Endothelial cell of umbilical vein (primary cell): ENCODE results near the gene VRTN. TPM values are rescaled to one million over a fixed set of nuclear protein-coding genes. Genes with fewer than 3 reads are reported as not detected.
"Not testable (repeated sequence)": the region's sequence is repeated elsewhere in the genome, so short reads cannot be mapped to it uniquely, and the experiment has no call there.

Experiments used
- BruUV-seq: library from RNA; stranded (reverse); fragments of 400-500 nt; replicated peaks from 2 replicates; lab custom pipeline; 2021; lab: Mats Ljungman, UMichigan
- CTCF ChIA-PET: fragments of 300-600, 350-600 bp; sonication (Branson Sonifier 250); formaldehyde crosslinking; loops from one replicate; lab custom pipeline; 2021; ENCODE audit warnings: antibody characterized with exemption, inconsistent platforms; lab: Charles Lee
- POLR2A ChIA-PET: fragments of 300-600, 350-600 bp; sonication (Branson Sonifier 250); formaldehyde crosslinking; loops from one replicate; lab custom pipeline; 2021; ENCODE audit warnings: antibody characterized with exemption, inconsistent platforms; lab: Charles Lee
- DNase-seq: peaks from one replicate; pipeline ENCODE4 v3.0.0-alpha.2; 2011; ENCODE audit warnings: low read depth, low spot score
- FAIRE-seq: peaks from 2 replicates; lab custom pipeline; 2011; peaks lifted over from hg19 to GRCh38; lab: Jason Lieb, UNC
- H2AFZ ChIP-seq: 2 replicates; pipeline ENCODE4 v1.6.0; 2012; ENCODE audit warnings: low read depth, low read length, control low read depth, inconsistent platforms
- H3K27ac ChIP-seq: 2 replicates; pipeline ENCODE4 v1.5.1; 2011; ENCODE audit warnings: low read depth, mild to moderate bottlenecking, control low read depth, low read length, moderate library complexity; ENCODE audit not compliant: insufficient read depth
- H3K27me3 ChIP-seq, 2 experiments: 2 replicates each; pipeline versions ENCODE4 v1.6.0 to v1.6.1; 2011; ENCODE audit warnings: low read length in 2 of 2, mixed read lengths in 1 of 2; ENCODE audit not compliant: control insufficient read depth in 2 of 2, insufficient read depth in 2 of 2
- H3K36me3 ChIP-seq, 2 experiments: 2 replicates in 1 of 2; 3 replicates in 1 of 2; pipeline ENCODE4 v1.5.1; 2011; ENCODE audit warnings: low read length in 2 of 2, mild to moderate bottlenecking in 1 of 2, moderate library complexity in 1 of 2; ENCODE audit not compliant: control insufficient read depth in 2 of 2, insufficient read depth in 2 of 2; ENCODE audit errors: extremely low read depth in 1 of 2
- H3K4me1 ChIP-seq: 3 replicates; pipeline ENCODE4 v1.5.1; 2011; ENCODE audit warnings: mild to moderate bottlenecking, low read length; ENCODE audit not compliant: control insufficient read depth, insufficient read depth; ENCODE audit errors: extremely low read depth
- H3K4me2 ChIP-seq: 2 replicates; pipeline ENCODE4 v1.6.1; 2011; ENCODE audit warnings: low read length, control low read depth, mixed read lengths; ENCODE audit not compliant: insufficient read depth
- H3K4me3 ChIP-seq, 3 experiments: fragments of 200-600 bp in 1 of 3; sonication (generic), shearing (Covaris generic) in 1 of 3; replicated peaks in 1 of 3; 2 replicates each; pipeline ENCODE4 v1.5.1; 2011 to 2016; ENCODE audit warnings: control low read depth in 3 of 3, low read length in 3 of 3, mild to moderate bottlenecking in 2 of 3, inconsistent platforms in 1 of 3, low read depth in 1 of 3, moderate library complexity in 1 of 3; ENCODE audit not compliant: insufficient read depth in 1 of 3
- H3K79me2 ChIP-seq: 2 replicates; pipeline ENCODE4 v1.6.0; 2012; ENCODE audit warnings: low read length, inconsistent platforms; ENCODE audit not compliant: control insufficient read depth, insufficient read depth
- H3K9ac ChIP-seq: replicated peaks from 2 replicates; pipeline ENCODE3; 2011; ENCODE audit warnings: low read length, control low read depth; ENCODE audit not compliant: insufficient read depth; ENCODE audit errors: extremely low read depth
- H3K9me1 ChIP-seq: replicated peaks from 3 replicates; pipeline ENCODE4 v1.6.0; 2011; ENCODE audit warnings: mild to moderate bottlenecking, low read length; ENCODE audit not compliant: control insufficient read depth, insufficient read depth; ENCODE audit errors: extremely low read depth
- H3K9me3 ChIP-seq: replicated peaks from 2 replicates; pipeline ENCODE4 v1.5.1; 2012; ENCODE audit warnings: low read length, inconsistent platforms; ENCODE audit not compliant: control insufficient read depth, insufficient read depth
- H4K20me1 ChIP-seq: replicated peaks from 2 replicates; pipeline ENCODE3; 2011; ENCODE audit warnings: mild to moderate bottlenecking, low read length; ENCODE audit not compliant: control insufficient read depth, insufficient read depth; ENCODE audit errors: extremely low read depth
- CTCF ChIP-seq, 2 donors: IDR thresholded peaks; 1 replicate in 1 of 2; 2 replicates in 1 of 2; pipeline ENCODE4 v1.5.1; 2011; ENCODE audit warnings: low read length in 2 of 2, mild to moderate bottlenecking in 2 of 2, moderate library complexity in 2 of 2, control low read depth in 1 of 2, inconsistent platforms in 1 of 2, low read depth in 1 of 2; ENCODE audit not compliant: insufficient read depth in 1 of 2; ENCODE audit errors: extremely low read depth in 1 of 2
- EZH2 ChIP-seq: IDR thresholded peaks from 2 replicates; pipeline ENCODE4 v1.6.1; 2012; ENCODE audit warnings: borderline replicate concordance, low read depth, mild to moderate bottlenecking, moderate library complexity, low read length, inconsistent platforms; ENCODE audit not compliant: severe bottlenecking
- FOS ChIP-seq: IDR thresholded peaks from 2 replicates; pipeline ENCODE4 v1.6.1; 2011; ENCODE audit warnings: mild to moderate bottlenecking, low read length, moderate library complexity, borderline replicate concordance; ENCODE audit not compliant: insufficient read depth
- GATA2 ChIP-seq: IDR thresholded peaks from 2 replicates; pipeline ENCODE4 v1.7.0; 2011; ENCODE audit warnings: low read depth, mild to moderate bottlenecking, moderate library complexity, mixed read lengths, low read length; ENCODE audit not compliant: insufficient read length, insufficient read depth
- JUN ChIP-seq: IDR thresholded peaks from 2 replicates; pipeline ENCODE4 v1.6.1; 2011; ENCODE audit warnings: borderline replicate concordance, low read depth; ENCODE audit not compliant: insufficient read length, insufficient read depth
- MYC ChIP-seq: IDR thresholded peaks from one replicate; pipeline ENCODE4 v1.6.1; 2011; ENCODE audit warnings: mild to moderate bottlenecking, low read depth, low read length
- POLR2A ChIP-seq: IDR thresholded peaks from 2 replicates; pipeline ENCODE4 v1.6.1; 2012; ENCODE audit warnings: low read depth, mild to moderate bottlenecking, control low read depth, low read length
- POLR2AphosphoS5 ChIP-seq: IDR thresholded peaks from 2 replicates; pipeline ENCODE4 v1.6.1; 2012; ENCODE audit warnings: low read depth, mild to moderate bottlenecking, control low read depth, low read length, moderate library complexity; ENCODE audit not compliant: insufficient read depth
- dilution Hi-C: fragments of 300-500 bp; cut with MboI; formaldehyde crosslinking; loops from one replicate; pipeline ENCODE4 v1.15.0; 2019; ENCODE audit warnings: low sequenced_read_pairs; ENCODE audit not compliant: extremely low pct_ligation_motif_present
- intact Hi-C: fragments of 100-400 bp; cut with micrococcal nuclease; formaldehyde crosslinking; loops from one replicate; pipeline ENCODE4 v1.10.0; 2022
- polyA plus RNA-seq, 4 experiments: library from polyadenylated mRNA; depleted of rRNA in 3 of 4; stranded (reverse) in 3 of 4; unstranded in 1 of 4; fragments of >200 nt; gene quantifications; 2 replicates each; pipeline versions ENCODE4 v1.2.1 to v1.2.3, GENCODE V29; 2011 to 2012; ENCODE audit warnings: missing spikeins in 1 of 4
- total RNA-seq: library from RNA; stranded (reverse); gene quantifications from 2 replicates; pipeline ENCODE4 v1.2.3, GENCODE V29; 2021
- TF ChIP-seq, protein P1 (sequence below): IDR thresholded peaks from 2 replicates; pipeline ENCODE4 v1.6.1; 2011; ENCODE audit not compliant: insufficient read depth, insufficient read length

VRTN gene
- total and polyA plus RNA-seq, 2 donors (not counting 3 experiments of a cell fraction or from before 2014, with no cell fraction given): 0.03 TPM; not detected in 1

DNA sequence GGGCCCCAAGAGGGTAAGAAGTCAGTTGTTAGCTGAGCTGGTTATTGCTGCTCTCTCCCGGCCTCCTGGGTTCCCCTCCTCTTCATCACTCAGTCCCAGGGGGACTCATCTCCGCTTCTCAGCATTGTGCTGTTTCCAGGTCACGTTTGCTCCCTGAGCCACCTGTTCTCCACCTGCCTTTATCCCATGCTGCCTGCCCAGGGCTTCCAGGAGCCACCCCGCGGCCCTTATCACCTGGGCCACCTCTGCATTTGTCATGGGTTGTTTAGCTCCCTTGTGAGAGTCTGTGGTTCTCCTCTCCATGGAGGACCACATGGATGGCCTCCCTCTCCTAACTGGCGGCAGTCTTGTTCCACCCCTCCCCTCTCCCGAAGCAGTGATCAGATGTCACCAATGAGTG is 41.7 kb downstream of the VRTN start:
- DNase-seq: no peak
- POLR2A ChIA-PET: interaction anchor here (0.7 kb wide), 1 partner anchor 1075 kb away, joined by 3 read pairs; no protein-coding TSS in a partner anchor
- CTCF ChIA-PET: no interaction called here

DNA sequence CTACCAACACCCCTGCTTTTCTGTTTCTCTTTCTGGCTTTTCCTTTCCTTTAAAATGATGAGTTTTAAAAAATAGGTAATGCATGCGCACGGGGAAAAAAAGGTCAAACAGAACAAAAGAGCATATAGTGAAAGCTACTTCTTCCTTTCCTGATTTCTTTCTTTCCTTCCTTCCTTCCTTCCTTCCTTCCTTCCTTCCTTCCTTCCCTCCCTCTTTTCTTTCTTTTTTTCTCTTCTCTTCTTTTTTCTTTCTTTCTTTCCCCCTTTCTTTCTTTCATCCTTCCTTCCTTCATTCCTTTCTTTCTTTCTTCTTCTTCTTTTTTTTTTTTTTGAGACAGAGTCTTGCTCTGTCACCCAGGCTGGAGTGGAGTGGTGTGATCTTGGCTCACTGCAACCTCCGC is 42.2 kb downstream of the VRTN start:
- intact Hi-C loops, H3K4me3 ChIP-seq, DNase-seq, H3K9me1 ChIP-seq, H3K4me1 ChIP-seq, H3K9me3 ChIP-seq, H3K36me3 ChIP-seq, H3K79me2 ChIP-seq, CTCF ChIA-PET, dilution Hi-C loops, H3K9ac ChIP-seq, H3K27ac ChIP-seq, H2AFZ ChIP-seq, BruUV-seq, FAIRE-seq, H4K20me1 ChIP-seq, H3K4me2 ChIP-seq: not testable (repeated sequence)
- POLR2A ChIA-PET: interaction anchor here (0.7 kb wide), 1 partner anchor 1074 kb away, joined by 3 read pairs; no protein-coding TSS in a partner anchor
- peaks cover 5 to 13% of the 10 kb centered on the region in 2 experiments for H3K27me3 ChIP-seq

More for the DNA sequence above, 41.7 kb downstream of the VRTN start:
- no peak overlapping the region for H3K9ac ChIP-seq
- no peaks in the 10 kb centered on the region for H3K4me1 ChIP-seq
- no peak for TF ChIP-seq MYC
- TF ChIP-seq, protein P1, sequence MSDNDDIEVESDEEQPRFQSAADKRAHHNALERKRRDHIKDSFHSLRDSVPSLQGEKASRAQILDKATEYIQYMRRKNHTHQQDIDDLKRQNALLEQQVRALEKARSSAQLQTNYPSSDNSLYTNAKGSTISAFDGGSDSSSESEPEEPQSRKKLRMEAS: no peak
- TF ChIP-seq POLR2AphosphoS5: no peak
- TF ChIP-seq JUN: no peak
- TF ChIP-seq EZH2: no peak
- no peak for TF ChIP-seq CTCF (IDR thresholded peaks at IDR 0.05; ENCODE audit: extremely low read depth in 1 of 2, insufficient read depth in 1 of 2, low read depth in 1 of 2, low read length in 2 of 2)
- TF ChIP-seq POLR2A: no peak
- no peak for TF ChIP-seq FOS
- TF ChIP-seq GATA2: no peak
- H3K9me3 ChIP-seq: no peaks in the 10 kb centered on the region
- no peak for FAIRE-seq
- no peaks in the 10 kb centered on the region for H3K79me2 ChIP-seq
- peaks cover 5 to 13% of the 10 kb centered on the region in 2 experiments for H3K27me3 ChIP-seq
- no peaks in the 10 kb centered on the region for H3K36me3 ChIP-seq
- intact Hi-C loops (no loop called here), dilution Hi-C loops (no loop called here)
- no peaks in the 10 kb centered on the region for H3K9me1 ChIP-seq
- H3K27ac ChIP-seq: no peak overlapping the region
- no peak overlapping the region for H2AFZ ChIP-seq
- no TSS peak for BruUV-seq
- no peak overlapping the region for H3K4me2 ChIP-seq
- no peak overlapping the region for H3K4me3 ChIP-seq
- H4K20me1 ChIP-seq: no peaks in the 10 kb centered on the region
